GM06990 (cell line): ENCODE results near the gene CDK18.

Source experiments
- DNase-seq: peaks from one replicate; pipeline ENCODE4 v3.0.0-alpha.2; 2011; ENCODE audit not compliant: insufficient read length; ENCODE audit errors: extremely low read depth
- H3K27me3 ChIP-seq: replicated peaks from 2 replicates; pipeline ENCODE4 v1.6.0; 2011; ENCODE audit warnings: low read length; ENCODE audit not compliant: control insufficient read depth, insufficient read depth
- H3K36me3 ChIP-seq: 2 replicates; pipeline ENCODE4 v1.5.1; 2011; ENCODE audit warnings: low read length; ENCODE audit not compliant: control insufficient read depth, insufficient read depth
- H3K4me3 ChIP-seq: replicated peaks from 2 replicates; pipeline ENCODE4 v1.5.1; 2011; ENCODE audit warnings: low read depth, mild to moderate bottlenecking, control low read depth, low read length
- CTCF ChIP-seq: IDR thresholded peaks from 2 replicates; pipeline ENCODE4 v1.5.1; 2011; ENCODE audit warnings: low read length, control low read depth, mild to moderate bottlenecking, inconsistent platforms; ENCODE audit not compliant: insufficient read depth, poor library complexity, severe bottlenecking

The CDK18 gene

GRCh38 chr1:205492201-205492667 is 12.2 kb upstream of the CDK18 start:
- DNase-seq, result no peak
- peaks cover 7% of the 10 kb centered on the region for H3K27me3 ChIP-seq

GRCh38 chr1:205492774-205493173 is 11.7 kb upstream of the CDK18 start:
- H3K4me3 ChIP-seq, result no peak overlapping the region
- no peak for TF ChIP-seq CTCF
- peaks cover 7% of the 10 kb centered on the region for H3K27me3 ChIP-seq
- no peaks in the 10 kb centered on the region for H3K36me3 ChIP-seq
- no peak for DNase-seq

More at GRCh38 chr1:205492201-205492667, 12.2 kb upstream of the CDK18 start:
- Histone ChIP-seq H3K4me3 (no peak overlapping the region), H3K36me3 (no peaks in the 10 kb centered on the region)
- TF ChIP-seq CTCF, result no peak

- Histone ChIP-seq H3K36me3 (no peaks in the 10 kb centered on the region), H3K4me3 (no peak overlapping the region), H3K27me3 (peaks cover 7% of the 10 kb centered on the region)
- no peak for DNase-seq
- no peak for TF ChIP-seq CTCF
Observed at GRCh38 chr1:205493241-205494085, 11.0 kb upstream of the CDK18 start.

- no peak for TF ChIP-seq CTCF
- Histone ChIP-seq H3K36me3 (no peaks in the 10 kb centered on the region), H3K4me3 (no peak overlapping the region), H3K27me3 (peaks cover 7% of the 10 kb centered on the region)
- no peak for DNase-seq
Observed at GRCh38 chr1:205494115-205494514, 10.4 kb upstream of the CDK18 start.

GRCh38 chr1:205495237-205495823 is 9.1 kb upstream of the CDK18 start:
- Histone ChIP-seq H3K27me3 (peaks cover 7% of the 10 kb centered on the region), H3K36me3 (no peaks in the 10 kb centered on the region), H3K4me3 (no peak overlapping the region)
- TF ChIP-seq CTCF, result no peak
- no peak for DNase-seq
